Measurements from ENCODE around the gene PCDHAC2. TPM values are rescaled to one million over a fixed set of nuclear protein-coding genes. Genes with fewer than 3 reads are reported as not detected.

PCDHAC2 gene
- polyA plus RNA-seq, 3 donors: 0.52 to 0.65 (median 0.64) TPM

Other genes with a start within 250 kb of the PCDHAC2 start
- gene PCDHA1, start 180.3 kb upstream of the PCDHAC2 start, polyA plus RNA-seq (ENCODE audit: insufficient read length in 3 of 3): under 1 TPM in 1 of 3 donors, not detected in 2; 0.09 TPM
- gene PCDHA2, start 171.6 kb upstream of the PCDHAC2 start, polyA plus RNA-seq (ENCODE audit: insufficient read length in 3 of 3): under 1 TPM; 0.24 to 0.37 (median 0.30) TPM
- under 1 TPM; 0.36 to 0.41 (median 0.37) TPM for gene PCDHA3, start 165.4 kb upstream of the PCDHAC2 start, polyA plus RNA-seq (ENCODE audit: insufficient read length in 3 of 3)
- gene PCDHA4, start 159.4 kb upstream of the PCDHAC2 start, polyA plus RNA-seq (ENCODE audit: insufficient read length in 3 of 3): 1 to 10 TPM in 2 of 3 donors, under 1 TPM in 1; 0.96 to 1.1 (median 1.0) TPM
- under 1 TPM in 2 of 3 donors, not detected in 1; 0.06 to 0.21 TPM for gene PCDHA5, start 144.9 kb upstream of the PCDHAC2 start, polyA plus RNA-seq (ENCODE audit: insufficient read length in 3 of 3)
- gene PCDHA6, start 138.5 kb upstream of the PCDHAC2 start, polyA plus RNA-seq (ENCODE audit: insufficient read length in 3 of 3): under 1 TPM; 0.16 to 0.41 (median 0.40) TPM
- under 1 TPM; 0.23 to 0.33 (median 0.26) TPM for gene PCDHA7, start 132.2 kb upstream of the PCDHAC2 start, polyA plus RNA-seq (ENCODE audit: insufficient read length in 3 of 3)
- gene PCDHA8, start 125.3 kb upstream of the PCDHAC2 start, polyA plus RNA-seq (ENCODE audit: insufficient read length in 3 of 3): under 1 TPM; 0.06 to 0.09 (median 0.09) TPM
- under 1 TPM; 0.03 to 0.05 (median 0.04) TPM for gene PCDHA9, start 118.1 kb upstream of the PCDHAC2 start, polyA plus RNA-seq (ENCODE audit: insufficient read length in 3 of 3)
- under 1 TPM; 0.23 to 0.91 (median 0.75) TPM for gene PCDHA10, start 110.6 kb upstream of the PCDHAC2 start, polyA plus RNA-seq (ENCODE audit: insufficient read length in 3 of 3)
- gene PCDHA11, start 97.5 kb upstream of the PCDHAC2 start, polyA plus RNA-seq (ENCODE audit: insufficient read length in 3 of 3): under 1 TPM; 0.09 to 0.29 (median 0.17) TPM
- under 1 TPM in 2 of 3 donors, not detected in 1; 0.11 to 0.12 TPM for gene PCDHA12, start 91.2 kb upstream of the PCDHAC2 start, polyA plus RNA-seq (ENCODE audit: insufficient read length in 3 of 3)
- not detected for gene PCDHA13, start 84.4 kb upstream of the PCDHAC2 start, polyA plus RNA-seq (ENCODE audit: insufficient read length in 3 of 3)
- gene PCDHAC1, start 40.2 kb upstream of the PCDHAC2 start, polyA plus RNA-seq (ENCODE audit: insufficient read length in 3 of 3): under 1 TPM; 0.09 to 0.17 (median 0.09) TPM
- gene PCDHB1, start 84.9 kb downstream of the PCDHAC2 start, polyA plus RNA-seq (ENCODE audit: insufficient read length in 3 of 3): under 1 TPM; 0.04 to 0.12 (median 0.12) TPM
- gene PCDHB2, start 128.1 kb downstream of the PCDHAC2 start, polyA plus RNA-seq (ENCODE audit: insufficient read length in 3 of 3): 10 to 100 TPM in 1 of 3 donors, 1 to 10 TPM in 2; 4.9 to 11.5 (median 5.1) TPM
- 1 to 10 TPM; 3.3 to 3.9 (median 3.5) TPM for gene PCDHB3, start 134.0 kb downstream of the PCDHAC2 start, polyA plus RNA-seq (ENCODE audit: insufficient read length in 3 of 3)
- gene PCDHB4, start 155.3 kb downstream of the PCDHAC2 start, polyA plus RNA-seq (ENCODE audit: insufficient read length in 3 of 3): 1 to 10 TPM; 1.2 to 2.6 (median 1.7) TPM
- 1 to 10 TPM; 6.0 to 9.0 (median 8.5) TPM for gene PCDHB5, start 168.7 kb downstream of the PCDHAC2 start, polyA plus RNA-seq (ENCODE audit: insufficient read length in 3 of 3)
- 1 to 10 TPM; 2.4 to 3.2 (median 3.0) TPM for gene PCDHB6, start 183.6 kb downstream of the PCDHAC2 start, polyA plus RNA-seq (ENCODE audit: insufficient read length in 3 of 3)
- gene PCDHB7, start 206.2 kb downstream of the PCDHAC2 start, polyA plus RNA-seq (ENCODE audit: insufficient read length in 3 of 3): 1 to 10 TPM; 4.0 to 4.4 (median 4.2) TPM
- 1 to 10 TPM; 1.8 to 3.7 (median 2.4) TPM for gene PCDHB8, start 211.3 kb downstream of the PCDHAC2 start, polyA plus RNA-seq (ENCODE audit: insufficient read length in 3 of 3)
- gene PCDHB16, start 215.9 kb downstream of the PCDHAC2 start, polyA plus RNA-seq (ENCODE audit: insufficient read length in 3 of 3): 1 to 10 TPM; 5.0 to 7.6 (median 5.1) TPM
- gene PCDHB9, start 220.7 kb downstream of the PCDHAC2 start, polyA plus RNA-seq (ENCODE audit: insufficient read length in 3 of 3): 1 to 10 TPM; 4.1 to 4.4 (median 4.3) TPM
- 1 to 10 TPM; 4.8 to 7.5 (median 6.8) TPM for gene PCDHB10, start 225.9 kb downstream of the PCDHAC2 start, polyA plus RNA-seq (ENCODE audit: insufficient read length in 3 of 3)
- 1 to 10 TPM; 4.0 to 6.3 (median 4.7) TPM for gene PCDHB11, start 233.2 kb downstream of the PCDHAC2 start, polyA plus RNA-seq (ENCODE audit: insufficient read length in 3 of 3)
- 1 to 10 TPM; 4.6 to 5.1 (median 5.0) TPM for gene PCDHB12, start 242.2 kb downstream of the PCDHAC2 start, polyA plus RNA-seq (ENCODE audit: insufficient read length in 3 of 3)
- 1 to 10 TPM; 6.9 to 7.9 (median 7.2) TPM for gene PCDHB13, start 247.4 kb downstream of the PCDHAC2 start, polyA plus RNA-seq (ENCODE audit: insufficient read length in 3 of 3)

Measured in renal cortex interstitium (tissue), 3 donors.